ENCODE measurements around the gene GLMP.

DNA sequence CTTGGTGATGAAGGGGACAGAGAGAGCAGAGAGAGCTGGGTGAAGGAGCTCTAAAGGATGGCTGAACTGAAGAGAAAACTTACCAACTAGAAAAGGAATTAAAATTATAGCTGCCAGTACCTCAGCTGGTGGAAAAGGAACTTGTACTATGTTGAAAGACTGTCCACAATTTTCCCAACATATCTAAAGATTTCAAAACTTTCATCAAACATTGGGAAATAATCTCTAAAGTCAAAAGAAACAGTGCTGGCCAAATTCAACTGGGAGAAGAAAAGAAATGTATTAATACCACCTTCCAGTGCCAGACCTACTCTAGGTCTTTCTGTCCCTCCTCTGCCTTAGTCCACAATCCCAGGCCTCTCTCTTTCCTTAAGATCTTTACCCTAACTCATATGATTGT lies 18.9 kb downstream of the GLMP start:
- TF ChIP-seq POLR2A (IDR thresholded peaks at IDR 0.05; ENCODE audit: low read length) (no peak), GATA1 (IDR thresholded peaks at IDR 0.05; ENCODE audit: low read depth, low read length) (no peak)
